ENCODE data around the gene BCAS3.
A peak's percentile ranks its signal among the peaks of the same experiment; 100 is the strongest.

Gene BCAS3

GRCh38 chr17:61150686-61151299, 473.1 kb downstream of the BCAS3 start:
- Histone ChIP-seq H3K27ac (no peak overlapping the region), H3K4me1 (no peaks in the 10 kb centered on the region), H3K27me3 (no peaks in the 10 kb centered on the region), H3K4me3 (no peak overlapping the region), H3K36me3 (no peaks in the 10 kb centered on the region), H3K9me3 (no peaks in the 10 kb centered on the region)
- intact Hi-C loops (cut with DNase I; ENCODE audit: low total_unique reads): no loop called here
- TF ChIP-seq, protein P1, sequence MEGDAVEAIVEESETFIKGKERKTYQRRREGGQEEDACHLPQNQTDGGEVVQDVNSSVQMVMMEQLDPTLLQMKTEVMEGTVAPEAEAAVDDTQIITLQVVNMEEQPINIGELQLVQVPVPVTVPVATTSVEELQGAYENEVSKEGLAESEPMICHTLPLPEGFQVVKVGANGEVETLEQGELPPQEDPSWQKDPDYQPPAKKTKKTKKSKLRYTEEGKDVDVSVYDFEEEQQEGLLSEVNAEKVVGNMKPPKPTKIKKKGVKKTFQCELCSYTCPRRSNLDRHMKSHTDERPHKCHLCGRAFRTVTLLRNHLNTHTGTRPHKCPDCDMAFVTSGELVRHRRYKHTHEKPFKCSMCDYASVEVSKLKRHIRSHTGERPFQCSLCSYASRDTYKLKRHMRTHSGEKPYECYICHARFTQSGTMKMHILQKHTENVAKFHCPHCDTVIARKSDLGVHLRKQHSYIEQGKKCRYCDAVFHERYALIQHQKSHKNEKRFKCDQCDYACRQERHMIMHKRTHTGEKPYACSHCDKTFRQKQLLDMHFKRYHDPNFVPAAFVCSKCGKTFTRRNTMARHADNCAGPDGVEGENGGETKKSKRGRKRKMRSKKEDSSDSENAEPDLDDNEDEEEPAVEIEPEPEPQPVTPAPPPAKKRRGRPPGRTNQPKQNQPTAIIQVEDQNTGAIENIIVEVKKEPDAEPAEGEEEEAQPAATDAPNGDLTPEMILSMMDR (IDR thresholded peaks at IDR 0.05): no peak
- no peak for DNase-seq

DNA sequence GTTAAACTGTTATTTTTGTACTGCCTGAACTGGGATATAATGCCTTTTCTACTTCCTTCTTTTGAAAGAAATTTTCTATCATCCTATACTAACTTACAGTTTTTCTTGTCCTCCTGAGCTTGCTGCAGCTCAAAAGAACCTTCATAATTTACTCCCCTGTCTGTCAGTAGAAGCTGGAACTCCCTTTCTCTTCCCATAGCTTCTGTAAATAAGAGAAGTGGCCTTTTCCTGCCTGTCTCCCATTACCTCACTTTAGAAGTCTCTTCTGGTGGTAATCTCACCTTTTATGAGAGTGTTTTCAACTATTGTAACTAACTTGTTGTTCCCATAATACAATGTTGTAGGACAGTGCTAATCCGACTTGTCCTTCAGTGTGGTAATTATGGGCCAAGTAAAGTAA, 475.2 kb downstream of the BCAS3 start:
- no peak overlapping the region for H3K4me3 ChIP-seq
- no peaks in the 10 kb centered on the region for H3K27me3 ChIP-seq
- H3K9me3 ChIP-seq: no peaks in the 10 kb centered on the region
- no peak overlapping the region for H3K27ac ChIP-seq
- TF ChIP-seq, protein P1 (IDR thresholded peaks at IDR 0.05): no peak
- no peak for DNase-seq
- H3K36me3 ChIP-seq: no peaks in the 10 kb centered on the region
- intact Hi-C loops (cut with DNase I; ENCODE audit: low total_unique reads): no loop called here
- peaks cover 0 to 15% (median 7%) of the 10 kb centered on the region in 4 donors for H3K4me1 ChIP-seq

- DNase-seq: no peak
- H3K9me3 ChIP-seq: no peaks in the 10 kb centered on the region
- H3K27ac ChIP-seq: no peak overlapping the region
- H3K27me3 ChIP-seq: no peaks in the 10 kb centered on the region
- H3K4me1 ChIP-seq: peaks cover 0 to 19% (median 7%) of the 10 kb centered on the region in 4 donors
- no peak overlapping the region for H3K4me3 ChIP-seq
- TF ChIP-seq, protein P1 (IDR thresholded peaks at IDR 0.05): no peak
- intact Hi-C loops (cut with DNase I; ENCODE audit: low total_unique reads): no loop called here
- no peaks in the 10 kb centered on the region for H3K36me3 ChIP-seq
Observed at GRCh38 chr17:61155590-61156237, 478.1 kb downstream of the BCAS3 start.

GRCh38 chr17:61157246-61157886, 479.7 kb downstream of the BCAS3 start:
- no peaks in the 10 kb centered on the region for H3K27me3 ChIP-seq
- intact Hi-C loops (cut with DNase I; ENCODE audit: low total_unique reads): no loop called here
- DNase-seq: no peak
- no peaks in the 10 kb centered on the region for H3K36me3 ChIP-seq
- TF ChIP-seq, protein P1 (IDR thresholded peaks at IDR 0.05): no peak
- H3K4me3 ChIP-seq: peak overlapping the region; percentile 27 to 34
- peak overlapping the region in 1 of 2 donors; percentile 31 for H3K27ac ChIP-seq
- peaks cover 0 to 19% (median 7%) of the 10 kb centered on the region in 4 donors for H3K4me1 ChIP-seq
- H3K9me3 ChIP-seq: no peaks in the 10 kb centered on the region

- H3K4me3 ChIP-seq: no peak overlapping the region
- H3K27me3 ChIP-seq: no peaks in the 10 kb centered on the region
- H3K9me3 ChIP-seq: no peaks in the 10 kb centered on the region
- intact Hi-C loops (cut with DNase I; ENCODE audit: low total_unique reads): no loop called here
- TF ChIP-seq, protein P1 (IDR thresholded peaks at IDR 0.05): no peak
- H3K4me1 ChIP-seq: peaks cover 0 to 19% (median 7%) of the 10 kb centered on the region in 4 donors
- no peak for DNase-seq
- H3K27ac ChIP-seq: no peak overlapping the region
- H3K36me3 ChIP-seq: no peaks in the 10 kb centered on the region
Observed at GRCh38 chr17:61158376-61158775, 480.7 kb downstream of the BCAS3 start.

Data from tibial artery (tissue), 4 donors.